PC-3 (cell line): ENCODE data around the gene CASKIN2. TPM values are rescaled to one million over a fixed set of nuclear protein-coding genes. Genes with fewer than 3 reads are reported as not detected.

Experiments used
- ATAC-seq: fragments of 200-7000 bp; cut with Tn5 transposase; 2 replicates; pipeline ENCODE4 v1.9.1; 2020; ENCODE audit warnings: mild to moderate bottlenecking, moderate library complexity
- BruUV-seq: library from RNA; stranded (reverse); fragments of 400-500 nt; replicated peaks from 2 replicates; lab custom pipeline; 2021; lab: Mats Ljungman, UMichigan
- CTCF ChIA-PET: fragments of 300-600 bp; sonication (Branson Sonifier 250); formaldehyde crosslinking; loops from one replicate; lab custom pipeline; 2022; ENCODE audit warnings: antibody characterized with exemption; lab: Charles Lee
- POLR2A ChIA-PET: fragments of 300-600 bp; sonication (Branson Sonifier 250); formaldehyde crosslinking; loops from one replicate; lab custom pipeline; 2022; ENCODE audit warnings: antibody characterized with exemption; ENCODE audit not compliant: unreplicated experiment; lab: Charles Lee
- DNase-seq: peaks from one replicate; pipeline ENCODE4 v3.0.0-alpha.2; 2015
- H2AFZ ChIP-seq: fragments of 300-600 bp; sonication (generic); 2 replicates; pipeline ENCODE4 v1.6.0; 2016; ENCODE audit warnings: antibody characterized with exemption, low read length
- H3F3A ChIP-seq: fragments of 300-600 bp; sonication (generic); one replicate; pipeline ENCODE4 v1.6.0; 2017; ENCODE audit warnings: antibody characterized with exemption, low read length, control low read depth, mild to moderate bottlenecking; ENCODE audit not compliant: unreplicated experiment
- H3K27ac ChIP-seq: fragments of 300-600 bp; sonication (generic); 2 replicates; pipeline ENCODE4 v1.5.1; 2016; ENCODE audit warnings: mild to moderate bottlenecking, low read length
- H3K27me3 ChIP-seq: fragments of 300-600 bp; sonication (generic); 2 replicates; pipeline ENCODE4 v1.6.1; 2016; ENCODE audit warnings: low read length, mixed read lengths
- H3K36me3 ChIP-seq: fragments of 300-600 bp; sonication (generic); 2 replicates; pipeline ENCODE4 v1.6.1; 2016; ENCODE audit warnings: low read depth, mixed run types, low read length, mixed read lengths
- H3K4me1 ChIP-seq: fragments of 300-600 bp; sonication (generic); 2 replicates; pipeline ENCODE4 v1.5.1; 2016; ENCODE audit warnings: low read length; ENCODE audit not compliant: insufficient read depth
- H3K4me2 ChIP-seq: fragments of 300-600 bp; sonication (generic); 2 replicates; pipeline ENCODE4 v1.6.0; 2016; ENCODE audit warnings: low read length
- H3K4me3 ChIP-seq: fragments of 300-600 bp; sonication (generic); 2 replicates; pipeline ENCODE4 v1.5.1; 2016; ENCODE audit warnings: mild to moderate bottlenecking, low read length, mixed read lengths
- H3K79me2 ChIP-seq: fragments of 300-600 bp; sonication (generic); 2 replicates; pipeline ENCODE4 v1.6.1; 2017; ENCODE audit warnings: low read length, mixed read lengths
- H3K9ac ChIP-seq: fragments of 300-600 bp; sonication (generic); 2 replicates; pipeline ENCODE4 v1.6.0; 2016; ENCODE audit warnings: mild to moderate bottlenecking, low read length
- H3K9me2 ChIP-seq: fragments of 300-600 bp; sonication (generic); replicated peaks from 2 replicates; pipeline ENCODE4 v1.6.1; 2016; ENCODE audit warnings: mixed run types, low read length, mixed read lengths
- H3K9me3 ChIP-seq: fragments of 300-600 bp; sonication (generic); 2 replicates; pipeline ENCODE4 v1.6.1; 2016; ENCODE audit warnings: low read length, mixed read lengths
- H4K20me1 ChIP-seq: fragments of 300-600 bp; sonication (generic); 2 replicates; pipeline ENCODE4 v1.6.1; 2016; ENCODE audit warnings: low read length, mixed read lengths
- EZH2 ChIP-seq: fragments of 300-600 bp; sonication (generic); IDR thresholded peaks from one replicate; pipeline ENCODE4 v1.6.1; 2017; ENCODE audit warnings: antibody characterized with exemption, mild to moderate bottlenecking, low read length; ENCODE audit not compliant: unreplicated experiment
- EZH2phosphoT487 ChIP-seq: fragments of 300-600 bp; sonication (generic); IDR thresholded peaks from 2 replicates; pipeline ENCODE4 v1.6.1; 2018; ENCODE audit warnings: mild to moderate bottlenecking, antibody characterized with exemption, low read length, borderline replicate concordance
- intact Hi-C: fragments of 100-400 bp; cut with micrococcal nuclease; formaldehyde crosslinking; loops from 2 replicates; pipeline ENCODE4 v1.9.0; 2023
- total RNA-seq: library from RNA; depleted of rRNA; stranded (reverse); fragments of >200 nt; gene quantifications from 2 replicates; pipeline ENCODE4 v1.2.3, GENCODE V29; 2014
- TF ChIP-seq, protein P1 (sequence below): fragments of 300-600 bp; sonication (generic); conservative IDR thresholded peaks from 2 replicates; pipeline ENCODE4 v1.5.1; 2017; ENCODE audit warnings: antibody characterized with exemption, low read depth, mild to moderate bottlenecking, low read length

CASKIN2 gene
- total RNA-seq, 1 experiment from 2014 or later, result 22.0 TPM

GRCh38 chr17:75531721-75532072 lies 16.4 kb upstream of the CASKIN2 start:
- intact Hi-C loops, result no loop called here
- DNase-seq (peak; percentile 81), ATAC-seq (peak; percentile 92)
- no peak overlapping the region for H3K4me3 ChIP-seq
- peaks cover 41% of the 10 kb centered on the region for H3K79me2 ChIP-seq
- no peak for TF ChIP-seq EZH2
- TF ChIP-seq EZH2phosphoT487, result no peak
- TF ChIP-seq, protein P1, sequence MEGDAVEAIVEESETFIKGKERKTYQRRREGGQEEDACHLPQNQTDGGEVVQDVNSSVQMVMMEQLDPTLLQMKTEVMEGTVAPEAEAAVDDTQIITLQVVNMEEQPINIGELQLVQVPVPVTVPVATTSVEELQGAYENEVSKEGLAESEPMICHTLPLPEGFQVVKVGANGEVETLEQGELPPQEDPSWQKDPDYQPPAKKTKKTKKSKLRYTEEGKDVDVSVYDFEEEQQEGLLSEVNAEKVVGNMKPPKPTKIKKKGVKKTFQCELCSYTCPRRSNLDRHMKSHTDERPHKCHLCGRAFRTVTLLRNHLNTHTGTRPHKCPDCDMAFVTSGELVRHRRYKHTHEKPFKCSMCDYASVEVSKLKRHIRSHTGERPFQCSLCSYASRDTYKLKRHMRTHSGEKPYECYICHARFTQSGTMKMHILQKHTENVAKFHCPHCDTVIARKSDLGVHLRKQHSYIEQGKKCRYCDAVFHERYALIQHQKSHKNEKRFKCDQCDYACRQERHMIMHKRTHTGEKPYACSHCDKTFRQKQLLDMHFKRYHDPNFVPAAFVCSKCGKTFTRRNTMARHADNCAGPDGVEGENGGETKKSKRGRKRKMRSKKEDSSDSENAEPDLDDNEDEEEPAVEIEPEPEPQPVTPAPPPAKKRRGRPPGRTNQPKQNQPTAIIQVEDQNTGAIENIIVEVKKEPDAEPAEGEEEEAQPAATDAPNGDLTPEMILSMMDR, result no peak
- no peak overlapping the region for H3K9ac ChIP-seq
- peaks cover 4% of the 10 kb centered on the region; the same call in 1 of the 2 replicates for H4K20me1 ChIP-seq
- peaks cover 10% of the 10 kb centered on the region; the same call in 1 of the 2 replicates for H3K36me3 ChIP-seq
- H3K4me2 ChIP-seq, result peak overlapping the region; percentile 43; the same call in 1 of the 2 replicates
- no peaks in the 10 kb centered on the region for H3K27me3 ChIP-seq
- ChIA-PET POLR2A (interaction anchor here (0.6 to 0.7 kb wide), 3 partner anchors 18 to 75 kb away, joined by 3 to 4 read pairs (median 3); partner anchors contain the start of gene TMEM94), CTCF (interaction anchor here (0.6 to 1.0 kb wide), 3 partner anchors 15 to 103 kb away, joined by 3 to 7 read pairs (median 4); partner anchors contain the start of gene TSEN54)
- no peaks in the 10 kb centered on the region for H3K9me2 ChIP-seq
- peaks cover 17% of the 10 kb centered on the region; the same call in 1 of the 2 replicates for H3K4me1 ChIP-seq
- H3F3A ChIP-seq, result no peaks in the 10 kb centered on the region
- H3K27ac ChIP-seq, result peak overlapping the region; percentile 41; the same call in 1 of the 2 replicates
- no peak overlapping the region for H2AFZ ChIP-seq
- no TSS peak for BruUV-seq
- H3K9me3 ChIP-seq, result no peaks in the 10 kb centered on the region

DNA sequence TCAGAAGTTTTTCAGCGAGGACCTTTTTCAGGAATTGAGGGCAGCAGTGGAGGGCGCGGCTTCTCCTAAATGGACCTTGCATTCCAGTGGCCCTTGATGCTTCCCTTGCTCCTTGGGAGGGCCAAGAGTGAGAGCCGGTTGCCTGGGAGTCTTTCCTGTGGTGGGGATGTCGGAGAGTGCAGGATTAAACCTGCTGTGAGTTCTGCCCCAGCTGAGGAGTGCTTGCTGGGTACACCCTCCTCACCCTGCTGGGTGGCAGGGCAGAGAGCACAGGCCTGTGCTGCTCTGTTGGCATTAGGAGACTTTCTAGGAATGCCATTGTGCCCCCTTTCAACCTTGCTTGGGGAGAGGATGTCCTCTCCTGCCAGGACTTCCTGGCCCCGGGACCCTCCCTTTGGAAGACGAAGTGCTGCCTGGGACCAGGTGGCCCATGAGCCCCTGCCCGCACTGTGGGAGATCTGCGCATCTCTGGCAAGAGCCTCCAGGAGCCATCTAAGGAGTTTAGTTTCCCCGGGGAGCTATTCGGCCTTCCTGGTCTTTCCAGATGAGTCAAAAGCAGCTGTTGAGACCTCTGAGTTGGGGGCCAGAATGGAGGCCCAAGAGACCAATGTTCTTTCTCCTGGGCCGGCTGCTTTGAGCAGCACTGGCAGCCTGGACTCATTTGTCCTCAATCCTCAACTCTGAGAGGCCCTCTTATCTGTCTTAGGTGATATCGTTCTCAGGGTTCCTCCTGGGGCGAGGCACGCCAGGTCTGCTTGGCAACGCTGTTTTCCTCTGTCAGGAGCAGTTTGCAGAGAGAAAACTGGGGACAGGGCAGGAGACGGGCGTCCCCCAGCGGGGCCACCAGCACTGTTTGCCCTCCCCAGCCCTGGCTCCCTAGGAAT lies 15.7 kb upstream of the CASKIN2 start:
- Histone ChIP-seq H3K27ac (peak overlapping the region; percentile 41; the same call in 1 of the 2 replicates), H3K79me2 (peaks cover 45% of the 10 kb centered on the region), H4K20me1 (peaks cover 4% of the 10 kb centered on the region; the same call in 1 of the 2 replicates), H3K36me3 (peaks cover 10% of the 10 kb centered on the region; the same call in 1 of the 2 replicates), H3F3A (no peaks in the 10 kb centered on the region), H2AFZ (no peak overlapping the region), H3K9me2 (no peaks in the 10 kb centered on the region), H3K4me2 (peak overlapping the region; percentile 43; the same call in 1 of the 2 replicates), H3K4me3 (no peak overlapping the region), H3K9ac (no peak overlapping the region), H3K27me3 (no peaks in the 10 kb centered on the region), H3K4me1 (peaks cover 17% of the 10 kb centered on the region; the same call in 1 of the 2 replicates), H3K9me3 (no peaks in the 10 kb centered on the region)
- ChIA-PET CTCF (interaction anchor here (0.7 to 1.0 kb wide), 2 partner anchors 15 to 102 kb away, joined by 3 to 4 read pairs; partner anchors contain the start of gene TSEN54), POLR2A (no interaction called here)
- BruUV-seq, result TSS peak; percentile 86
- ATAC-seq (peak; percentile 3; the same call in 1 of the 2 replicates), DNase-seq (no peak)
- intact Hi-C loops, result no loop called here
- TF ChIP-seq EZH2, result no peak
- TF ChIP-seq, protein P1, result no peak
- no peak for TF ChIP-seq EZH2phosphoT487
